HG03565 (cell line): ENCODE data around the gene EIF1.
"Not testable (repeated sequence)": the region's sequence is repeated elsewhere in the genome, so short reads cannot be mapped to it uniquely, and the experiment has no call there.

Source experiments
- ATAC-seq: cut with Tn5 transposase; IDR thresholded peaks from one replicate; pipeline ENCODE4 v1.9.1; 2021; ENCODE audit warnings: mild to moderate bottlenecking, moderate library complexity; ENCODE audit not compliant: unreplicated experiment

The EIF1 gene

DNA sequence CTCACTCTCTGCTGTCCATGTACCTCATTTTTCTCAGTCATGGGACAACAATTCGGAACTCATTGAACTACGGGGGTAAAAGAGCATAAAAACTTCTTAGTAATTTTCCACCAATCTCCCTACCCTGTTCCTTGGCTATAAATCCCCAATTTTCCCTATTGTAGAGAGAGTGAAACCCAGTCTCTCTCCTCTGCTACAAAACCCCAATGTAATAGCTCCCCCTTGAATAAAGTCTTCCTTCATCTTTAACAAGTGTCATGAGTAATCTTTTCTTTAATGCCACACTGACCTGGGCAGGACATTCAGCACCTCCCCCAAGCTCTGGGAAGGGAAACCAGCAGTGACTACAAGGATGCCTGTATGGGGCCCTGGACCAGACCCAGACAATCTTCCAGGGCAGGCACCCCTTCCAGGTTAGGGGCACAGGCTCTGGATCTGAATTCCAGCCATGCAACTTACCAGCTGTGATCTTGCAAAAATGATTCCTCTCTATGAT, 10.2 kb upstream of the EIF1 start:
- no peak for ATAC-seq

- ATAC-seq = peak; percentile 64
These were observed 9.6 kb upstream of the EIF1 start for GRCh38 chr17:41678907-41679739.

GRCh38 chr17:41679740-41680425, 8.8 kb upstream of the EIF1 start:
- ATAC-seq = no peak

DNA sequence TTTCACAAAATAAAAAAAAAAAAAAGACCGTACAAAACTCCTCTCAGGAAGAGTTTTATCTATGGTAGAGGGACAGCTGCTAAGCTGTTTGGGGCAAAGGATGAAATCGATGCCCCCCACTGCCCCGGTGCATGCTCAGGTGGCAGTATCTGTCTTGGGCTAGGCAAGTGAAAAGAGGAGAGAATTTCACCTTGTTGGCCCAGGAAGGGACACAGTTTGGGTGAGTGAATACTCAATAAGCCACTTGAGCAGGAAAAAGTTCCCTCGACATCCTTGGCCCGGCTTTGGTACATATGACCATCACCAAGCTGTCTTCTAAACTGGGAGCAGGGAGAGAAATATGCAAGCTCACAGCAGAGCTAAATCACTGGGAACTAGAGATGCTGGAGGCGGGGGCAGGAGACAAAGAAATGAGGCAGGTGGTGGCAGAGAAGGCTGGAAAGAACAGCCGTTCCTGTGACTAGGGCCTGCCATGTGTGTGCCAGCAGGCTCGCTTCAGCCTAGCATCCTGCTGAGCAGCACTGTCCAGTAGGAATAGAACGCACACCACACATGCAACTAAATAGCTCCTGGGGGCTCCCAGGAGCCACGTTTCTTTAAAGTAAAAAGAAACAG, 8.2 kb upstream of the EIF1 start:
- no peak for ATAC-seq

GRCh38 chr17:41681776-41682175, 6.9 kb upstream of the EIF1 start:
- ATAC-seq = no peak

DNA sequence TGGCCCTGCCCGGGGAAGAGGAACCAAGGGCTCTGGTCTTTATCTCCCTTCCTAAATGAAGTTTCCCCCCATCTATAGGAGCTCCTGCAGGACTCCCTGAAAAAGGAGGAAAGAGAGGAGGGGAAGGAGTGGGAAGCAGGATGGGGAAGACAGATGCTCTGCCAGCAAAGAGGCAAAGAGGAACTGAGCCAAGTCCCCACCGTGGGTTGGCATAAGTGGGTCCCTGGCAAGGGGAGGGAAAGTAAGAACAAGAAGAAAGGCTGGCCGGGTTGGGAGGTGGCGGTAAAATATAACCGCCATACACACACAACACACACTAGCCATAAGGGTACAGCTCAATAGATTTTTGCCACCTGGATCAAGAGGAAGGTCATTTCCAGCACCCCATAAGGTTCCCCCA, 6.1 kb upstream of the EIF1 start:
- no peak for ATAC-seq

- no peak for ATAC-seq
These were observed 5.2 kb upstream of the EIF1 start for GRCh38 chr17:41683441-41684007.

- no peak for ATAC-seq
These were observed 4.7 kb upstream of the EIF1 start for GRCh38 chr17:41684035-41684434.

DNA sequence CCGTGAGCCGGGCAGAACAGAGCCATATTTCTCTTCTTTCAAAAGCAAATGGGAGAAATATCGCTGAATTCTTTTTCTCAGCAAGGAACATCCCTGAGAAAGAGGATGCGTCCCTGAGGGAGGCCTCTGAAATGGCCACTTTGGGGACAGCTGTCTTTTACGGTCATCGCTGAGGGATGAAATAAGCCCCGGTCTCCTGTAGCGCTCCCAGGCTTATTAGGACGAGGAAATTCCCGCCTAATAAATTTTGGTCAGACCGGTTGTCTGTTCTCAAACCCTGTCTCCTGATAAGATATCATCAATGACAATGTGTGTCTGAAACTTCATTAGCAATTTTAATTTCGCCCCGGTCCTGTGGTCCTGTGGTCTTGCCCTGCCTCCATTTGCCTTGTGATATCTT, 2.9 kb upstream of the EIF1 start:
- ATAC-seq = not testable (repeated sequence)

DNA sequence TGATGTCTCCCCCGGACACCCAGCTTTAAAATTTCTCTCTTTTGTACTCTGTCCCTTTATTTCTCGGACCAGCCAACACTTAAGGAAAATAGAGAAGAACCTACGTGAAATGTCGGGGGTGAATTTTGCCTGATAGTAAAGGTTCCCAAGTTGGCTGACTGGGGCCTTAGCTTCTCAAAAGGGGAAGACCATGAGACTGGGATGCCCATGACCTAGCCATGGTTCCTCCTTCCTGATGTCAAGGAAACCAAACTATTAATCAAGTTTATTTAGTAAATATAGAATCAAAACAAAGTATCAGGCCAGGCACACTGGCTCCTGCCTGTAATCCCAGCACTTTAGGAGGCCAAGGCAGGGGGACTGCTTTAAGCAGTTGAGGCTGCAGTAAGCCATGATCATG, 2.4 kb upstream of the EIF1 start:
- no peak for ATAC-seq

- no peak for ATAC-seq
These were observed 651 bp upstream of the EIF1 start for GRCh38 chr17:41687828-41688640.

- ATAC-seq = no peak
These were observed 1.0 kb downstream of the EIF1 start for GRCh38 chr17:41689497-41690299.

DNA sequence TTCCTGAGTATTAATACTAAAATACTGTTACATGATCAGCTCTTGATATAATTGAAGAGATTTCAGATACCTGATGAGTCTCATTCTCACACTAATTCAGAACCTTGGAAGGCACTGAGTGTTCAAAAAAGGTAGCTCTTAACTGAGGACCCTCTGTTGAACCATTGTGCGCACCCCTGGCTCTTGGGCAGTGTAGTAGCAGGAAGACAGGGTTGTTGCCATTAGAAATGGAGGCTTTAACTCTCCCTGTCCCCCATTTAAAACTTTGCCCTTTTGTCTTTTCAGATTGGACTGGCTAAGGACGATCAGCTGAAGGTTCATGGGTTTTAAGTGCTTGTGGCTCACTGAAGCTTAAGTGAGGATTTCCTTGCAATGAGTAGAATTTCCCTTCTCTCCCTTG, 1.8 kb downstream of the EIF1 start:
- no peak for ATAC-seq

DNA sequence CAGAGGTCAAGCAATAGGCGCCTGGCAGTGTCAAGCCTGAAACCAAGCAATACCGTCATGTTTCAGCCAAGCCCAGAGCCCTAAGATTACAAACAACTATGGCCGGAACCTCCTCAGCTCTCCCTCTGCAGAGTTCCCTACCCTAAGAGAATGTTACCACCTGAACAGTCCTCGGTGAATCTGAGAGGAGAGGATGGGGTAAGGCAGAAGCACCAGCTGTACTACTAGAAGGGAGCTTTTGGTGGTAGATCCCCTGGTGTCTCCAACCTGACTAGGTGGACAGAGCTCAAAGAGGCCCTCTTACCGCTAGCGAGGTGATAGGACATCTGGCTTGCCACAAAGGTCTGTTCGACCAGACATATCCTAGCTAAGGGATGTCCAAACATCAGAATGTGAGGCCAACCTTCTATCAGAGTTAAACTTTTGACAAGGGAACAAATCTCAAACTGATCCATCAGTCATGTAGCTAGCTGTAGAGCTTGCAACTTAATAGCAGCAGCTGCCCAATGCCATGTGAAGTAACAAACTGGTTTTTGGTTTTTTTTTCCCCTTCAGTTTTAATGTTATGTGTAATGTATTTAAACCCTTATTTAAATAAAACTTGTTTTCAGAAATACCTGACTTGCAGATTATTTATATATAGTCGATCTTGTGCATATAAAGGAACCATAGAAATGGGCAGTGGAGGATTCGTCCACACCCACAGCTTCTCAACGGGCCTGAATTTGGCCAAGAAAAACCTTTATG, 2.5 kb downstream of the EIF1 start:
- no peak for ATAC-seq

- no peak for ATAC-seq
These were observed 4.2 kb downstream of the EIF1 start for GRCh38 chr17:41692722-41693521.

DNA sequence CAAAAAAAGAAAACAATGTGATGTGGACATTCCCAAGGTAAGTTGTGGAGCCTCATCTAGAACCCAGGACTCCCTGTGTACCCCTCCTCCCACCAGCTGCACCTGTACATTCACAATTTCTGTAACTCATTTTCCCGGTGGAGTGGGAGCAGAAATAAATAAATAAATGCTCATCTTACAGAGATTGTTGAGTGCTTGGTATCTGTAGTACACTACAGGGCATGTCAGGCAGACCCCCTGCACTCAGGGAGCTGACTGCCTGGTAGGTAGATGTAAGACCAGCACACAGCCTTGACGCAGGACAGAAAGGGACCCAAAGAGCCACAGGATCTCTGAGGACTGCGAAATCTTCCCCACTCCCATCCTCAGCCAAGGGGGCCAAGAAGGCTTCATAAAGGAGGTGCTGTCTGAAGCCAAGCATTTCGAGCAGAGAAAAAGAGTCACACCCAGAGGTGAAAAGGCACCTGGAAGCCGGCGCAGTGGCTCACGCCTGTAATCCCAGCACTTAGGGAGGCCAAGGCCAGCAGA, 6.5 kb downstream of the EIF1 start:
- ATAC-seq = no peak

- ATAC-seq = no peak
These were observed 7.5 kb downstream of the EIF1 start for GRCh38 chr17:41695954-41696757.
